Measurements from ENCODE around the gene CERK. TPM values are rescaled to one million over a fixed set of nuclear protein-coding genes. Genes with fewer than 3 reads are reported as not detected.

The CERK gene
- total RNA-seq, 2 donors from 2014 or later = 10.2 to 18.0 TPM

DNA sequence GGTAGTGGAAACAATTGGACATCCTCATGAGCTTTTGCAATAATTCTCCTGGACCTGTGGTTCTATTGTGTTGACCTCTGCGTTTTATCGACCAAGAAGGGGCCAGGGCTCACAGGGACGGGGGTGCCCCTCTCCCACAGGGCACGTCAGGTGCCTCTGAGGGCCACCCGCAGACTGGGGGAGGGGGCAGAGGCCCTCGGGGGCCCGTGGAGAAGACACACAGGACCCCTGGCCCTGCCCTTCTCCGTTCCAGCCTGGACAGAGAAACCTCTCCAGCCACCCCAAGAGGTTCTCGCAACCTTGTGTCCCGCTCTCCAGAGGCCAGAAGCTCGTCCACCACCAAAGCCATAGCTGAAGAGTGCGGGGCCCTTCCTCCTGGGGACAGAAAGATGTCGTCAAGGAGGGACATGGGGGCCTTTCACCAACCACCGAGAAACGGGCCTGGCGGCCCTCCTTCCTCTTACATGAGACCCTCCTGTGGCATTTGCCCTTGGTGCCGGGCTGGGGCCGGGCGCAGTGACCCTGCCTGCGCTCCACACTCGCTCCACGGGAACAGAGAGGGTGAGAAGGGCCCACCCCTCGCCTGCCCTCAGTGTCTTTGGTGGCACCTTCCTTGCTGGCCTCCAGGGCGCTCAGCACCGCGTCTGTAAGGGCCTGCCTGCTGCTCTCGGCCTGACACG is 60.6 kb downstream of the CERK start:
- Histone ChIP-seq H3K4me1 (replicated peaks) (no peaks in the 10 kb centered on the region), H3K27ac (no peak overlapping the region), H3K36me3 (no peaks in the 10 kb centered on the region), H3K9me3 (no peaks in the 10 kb centered on the region), H3K4me3 (no peak overlapping the region), H3K27me3 (replicated peaks; ENCODE audit: insufficient read depth) (no peaks in the 10 kb centered on the region)
- intact Hi-C loops (cut with DNase I) = no loop called here
- DNase-seq (ENCODE audit: low spot score) = no peak
- TF ChIP-seq, protein P1, sequence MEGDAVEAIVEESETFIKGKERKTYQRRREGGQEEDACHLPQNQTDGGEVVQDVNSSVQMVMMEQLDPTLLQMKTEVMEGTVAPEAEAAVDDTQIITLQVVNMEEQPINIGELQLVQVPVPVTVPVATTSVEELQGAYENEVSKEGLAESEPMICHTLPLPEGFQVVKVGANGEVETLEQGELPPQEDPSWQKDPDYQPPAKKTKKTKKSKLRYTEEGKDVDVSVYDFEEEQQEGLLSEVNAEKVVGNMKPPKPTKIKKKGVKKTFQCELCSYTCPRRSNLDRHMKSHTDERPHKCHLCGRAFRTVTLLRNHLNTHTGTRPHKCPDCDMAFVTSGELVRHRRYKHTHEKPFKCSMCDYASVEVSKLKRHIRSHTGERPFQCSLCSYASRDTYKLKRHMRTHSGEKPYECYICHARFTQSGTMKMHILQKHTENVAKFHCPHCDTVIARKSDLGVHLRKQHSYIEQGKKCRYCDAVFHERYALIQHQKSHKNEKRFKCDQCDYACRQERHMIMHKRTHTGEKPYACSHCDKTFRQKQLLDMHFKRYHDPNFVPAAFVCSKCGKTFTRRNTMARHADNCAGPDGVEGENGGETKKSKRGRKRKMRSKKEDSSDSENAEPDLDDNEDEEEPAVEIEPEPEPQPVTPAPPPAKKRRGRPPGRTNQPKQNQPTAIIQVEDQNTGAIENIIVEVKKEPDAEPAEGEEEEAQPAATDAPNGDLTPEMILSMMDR (IDR thresholded peaks at IDR 0.05) = no peak
- no peak for TF ChIP-seq POLR2AphosphoS5 (IDR thresholded peaks at IDR 0.05)
- no peak for TF ChIP-seq POLR2A (IDR thresholded peaks at IDR 0.05)
- WGBS = 83% methylated on average over 27 of the region's 28 CpGs

DNA sequence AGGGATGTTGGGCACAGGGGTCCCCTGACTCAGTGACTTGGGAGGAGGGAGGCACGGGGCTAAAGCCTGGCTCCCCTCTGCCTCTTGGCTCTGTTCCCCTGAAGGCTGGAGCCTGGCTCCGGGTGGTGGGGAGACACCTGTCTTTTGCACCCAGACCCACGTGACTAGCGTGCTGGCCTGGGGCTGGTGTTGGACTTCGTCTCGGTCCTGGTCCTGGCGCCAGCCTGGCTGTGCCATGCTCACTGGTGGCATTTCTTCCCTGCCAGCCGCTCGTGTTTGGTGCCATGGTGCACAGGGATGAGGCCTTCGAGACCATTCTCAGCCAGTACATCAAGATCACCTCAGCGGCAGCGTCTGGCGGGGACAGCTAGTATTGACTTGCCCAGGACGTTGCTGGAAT is 61.2 kb downstream of the CERK start:
- Histone ChIP-seq H3K36me3 (no peaks in the 10 kb centered on the region), H3K4me1 (replicated peaks) (no peaks in the 10 kb centered on the region), H3K27ac (no peak overlapping the region), H3K27me3 (replicated peaks; ENCODE audit: insufficient read depth) (no peaks in the 10 kb centered on the region), H3K4me3 (no peak overlapping the region), H3K9me3 (no peaks in the 10 kb centered on the region)
- no peak for TF ChIP-seq POLR2AphosphoS5 (IDR thresholded peaks at IDR 0.05)
- no peak for TF ChIP-seq POLR2A (IDR thresholded peaks at IDR 0.05)
- TF ChIP-seq, protein P1 (IDR thresholded peaks at IDR 0.05) = no peak
- no peak for DNase-seq (ENCODE audit: low spot score)
- intact Hi-C loops (cut with DNase I) = no loop called here
- WGBS = 51% methylated on average over 14 of the region's 14 CpGs

DNA sequence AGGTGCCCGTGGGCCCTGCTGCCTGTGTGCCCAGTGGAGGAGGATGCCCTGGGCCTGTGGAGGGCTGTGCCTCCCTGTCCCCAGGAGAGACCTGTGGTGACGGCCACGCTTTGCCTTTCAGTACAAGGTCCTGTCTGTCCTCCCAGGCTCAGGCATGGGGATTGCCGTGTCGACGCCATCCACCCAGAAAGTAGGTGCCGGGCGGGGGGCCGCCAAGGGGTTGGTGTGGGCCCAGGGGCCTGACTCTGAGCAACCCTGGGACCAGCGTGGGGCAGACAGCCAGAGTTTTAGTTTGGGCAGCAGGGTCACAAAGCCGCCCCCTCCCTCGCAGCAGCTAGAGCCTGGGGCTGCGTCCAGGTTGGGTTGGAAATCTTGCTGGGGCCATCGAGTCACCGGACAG is 61.6 kb downstream of the CERK start:
- Histone ChIP-seq H3K27ac (no peak overlapping the region), H3K4me1 (replicated peaks) (no peaks in the 10 kb centered on the region), H3K9me3 (no peaks in the 10 kb centered on the region), H3K27me3 (replicated peaks; ENCODE audit: insufficient read depth) (no peaks in the 10 kb centered on the region), H3K4me3 (no peak overlapping the region), H3K36me3 (no peaks in the 10 kb centered on the region)
- 93% methylated on average over 15 of the region's 15 CpGs for WGBS
- TF ChIP-seq, protein P1 (IDR thresholded peaks at IDR 0.05) = no peak
- TF ChIP-seq POLR2AphosphoS5 (IDR thresholded peaks at IDR 0.05) (no peak), POLR2A (IDR thresholded peaks at IDR 0.05) (no peak)
- intact Hi-C loops (cut with DNase I) = no loop called here
- no peak for DNase-seq (ENCODE audit: low spot score)

DNA sequence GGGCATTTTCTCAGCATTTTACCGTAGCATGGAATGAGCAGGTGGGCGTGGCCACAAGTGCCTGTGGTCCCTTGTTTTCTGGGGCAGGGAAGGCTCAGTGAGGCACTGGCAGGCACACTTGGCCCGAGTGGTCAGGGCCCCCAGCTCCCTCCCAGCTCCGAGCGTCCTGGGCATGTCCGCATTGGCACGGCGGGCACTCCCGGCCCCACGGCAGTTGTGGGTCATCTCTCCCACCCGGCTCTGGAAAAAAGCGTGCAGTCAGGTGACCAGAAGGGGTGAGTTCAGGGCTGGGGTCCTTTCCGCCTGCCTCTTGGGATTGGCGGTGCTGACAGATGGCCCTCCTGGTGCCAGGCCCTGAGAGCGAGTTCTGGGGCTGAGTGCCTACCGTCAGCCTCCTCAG is 62.1 kb downstream of the CERK start:
- 88% methylated on average over 13 of the region's 16 CpGs for WGBS
- TF ChIP-seq, protein P1 (IDR thresholded peaks at IDR 0.05) = no peak
- TF ChIP-seq POLR2AphosphoS5 (IDR thresholded peaks at IDR 0.05) (no peak), POLR2A (IDR thresholded peaks at IDR 0.05) (no peak)
- no peaks in the 10 kb centered on the region for H3K36me3 ChIP-seq

DNA sequence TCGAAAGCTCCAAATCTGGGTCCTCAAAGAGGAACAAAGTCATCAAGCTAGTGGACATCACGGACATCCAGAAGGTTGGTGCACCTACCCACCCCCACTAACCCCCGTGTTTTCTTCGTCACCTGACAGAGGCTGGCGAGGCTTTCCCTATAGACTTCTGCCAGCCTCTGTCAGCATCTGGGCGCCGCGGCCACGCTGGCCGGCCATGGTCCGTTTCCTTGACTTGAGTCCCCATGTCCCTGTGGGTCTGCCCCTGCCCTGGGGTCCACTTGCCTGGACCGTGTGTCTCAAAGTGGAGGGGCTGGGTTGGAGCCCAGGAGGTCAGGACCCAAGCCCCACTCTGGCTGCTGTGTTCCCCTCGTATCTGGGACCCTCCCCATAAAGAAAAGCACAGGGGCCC is 62.6 kb downstream of the CERK start:
- DNase-seq (ENCODE audit: low spot score) = no peak
- Histone ChIP-seq H3K4me1 (replicated peaks) (no peaks in the 10 kb centered on the region), H3K9me3 (no peaks in the 10 kb centered on the region), H3K27me3 (replicated peaks; ENCODE audit: insufficient read depth) (no peaks in the 10 kb centered on the region), H3K36me3 (no peaks in the 10 kb centered on the region), H3K4me3 (no peak overlapping the region), H3K27ac (no peak overlapping the region)
- 90% methylated on average over 13 of the region's 13 CpGs for WGBS
- intact Hi-C loops (cut with DNase I) = no loop called here
- no peak for TF ChIP-seq POLR2AphosphoS5 (IDR thresholded peaks at IDR 0.05)
- TF ChIP-seq, protein P1 (IDR thresholded peaks at IDR 0.05) = no peak
- TF ChIP-seq POLR2A (IDR thresholded peaks at IDR 0.05) = no peak

More for the DNA sequence above, 62.1 kb downstream of the CERK start:
- Histone ChIP-seq H3K27me3 (replicated peaks; ENCODE audit: insufficient read depth) (no peaks in the 10 kb centered on the region), H3K4me1 (replicated peaks) (no peaks in the 10 kb centered on the region), H3K27ac (no peak overlapping the region), H3K9me3 (no peaks in the 10 kb centered on the region), H3K4me3 (no peak overlapping the region)
- no peak for DNase-seq (ENCODE audit: low spot score)
- intact Hi-C loops (cut with DNase I) = no loop called here
